ENCODE measurements around the gene PBLD.

DNA sequence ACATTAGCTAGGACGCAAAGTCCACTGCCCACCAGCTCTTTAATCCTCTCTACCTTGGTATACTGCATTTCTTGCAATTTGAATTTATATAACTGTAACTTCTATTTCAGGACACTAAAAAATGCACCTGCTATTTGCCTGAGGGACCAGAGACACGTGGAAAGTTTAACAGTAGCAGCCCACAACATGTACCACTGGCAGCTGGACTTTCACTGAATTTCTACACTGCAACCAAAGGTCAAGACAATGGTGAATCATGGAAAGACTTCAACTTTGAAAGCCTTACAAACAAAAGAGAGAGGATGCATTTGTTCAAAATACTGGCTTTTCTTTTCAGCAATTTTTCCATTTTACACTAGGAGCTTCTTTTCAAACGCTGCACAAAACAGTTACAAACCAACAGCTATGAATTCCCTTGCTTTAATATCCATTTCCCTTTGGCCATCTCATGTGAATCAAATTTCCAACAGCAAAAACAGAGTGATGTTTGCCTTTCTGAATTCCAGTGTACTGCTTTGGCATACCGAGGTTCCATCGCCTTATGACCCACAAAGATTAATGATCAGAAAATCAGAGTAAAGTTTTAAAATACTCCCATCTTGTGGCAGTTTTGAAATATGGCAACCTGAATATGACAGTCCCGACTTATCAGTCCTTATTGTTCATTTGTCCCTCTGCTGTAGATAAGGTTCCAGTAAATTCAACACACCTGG, 30.8 kb downstream of the PBLD start:
- TF ChIP-seq GATA2 (IDR thresholded peaks at IDR 0.05; ENCODE audit: low read depth, low read length) (no peak), GATA3 (IDR thresholded peaks at IDR 0.05; ENCODE audit: low read depth, low read length) (no peak)

All from SH-SY5Y (cell line).